BLaER1 (cell line): ENCODE measurements around the gene SFMBT1.

Experiments used
- H3K27ac ChIP-seq: shearing (Covaris generic); formaldehyde crosslinking; 2 replicates; pipeline ENCODE4 v1.8.1; 2022
- H3K27me3 ChIP-seq: shearing (Covaris generic); formaldehyde crosslinking; 2 replicates; pipeline ENCODE4 v1.8.1; 2022
- H3K36me3 ChIP-seq: shearing (Covaris generic); formaldehyde crosslinking; 2 replicates; pipeline ENCODE4 v1.8.1; 2022
- H3K4me1 ChIP-seq: shearing (Covaris generic); formaldehyde crosslinking; 2 replicates; pipeline ENCODE4 v1.8.1; 2022
- H3K4me2 ChIP-seq: shearing (Covaris generic); formaldehyde crosslinking; 2 replicates; pipeline ENCODE4 v1.8.1; 2022
- H3K4me3 ChIP-seq: shearing (Covaris generic); formaldehyde crosslinking; 2 replicates; pipeline ENCODE4 v1.8.1; 2022
- H3K9ac ChIP-seq: shearing (Covaris generic); formaldehyde crosslinking; 2 replicates; pipeline ENCODE4 v1.8.1; 2022
- H3K9me3 ChIP-seq: shearing (Covaris generic); formaldehyde crosslinking; 2 replicates; pipeline ENCODE4 v1.8.1; 2022
- H4K20me1 ChIP-seq: shearing (Covaris generic); formaldehyde crosslinking; 2 replicates; pipeline ENCODE4 v1.8.1; 2022
- Cebpa-rat ChIP-seq: shearing (Covaris generic); IDR thresholded peaks from 2 replicates; pipeline ENCODE4 v1.8.1; 2022

The SFMBT1 gene

GRCh38 chr3:53074366-53074696, 28.5 kb upstream of the SFMBT1 start:
- peaks cover 42% of the 10 kb centered on the region for H3K4me1 ChIP-seq
- peak overlapping the region; percentile 100 for H3K4me2 ChIP-seq
- H3K27me3 ChIP-seq = no peaks in the 10 kb centered on the region
- no peaks in the 10 kb centered on the region for H3K9me3 ChIP-seq
- H3K36me3 ChIP-seq = no peaks in the 10 kb centered on the region
- no peak overlapping the region for H3K9ac ChIP-seq
- 0 out of 2 replicates have a peak overlapping the region, but pooled peaks have one; percentile 85 for H3K27ac ChIP-seq
- no peaks in the 10 kb centered on the region for H4K20me1 ChIP-seq
- no peak overlapping the region for H3K4me3 ChIP-seq
- no peak for TF ChIP-seq Cebpa-rat

- peak overlapping the region; percentile 85 for H3K27ac ChIP-seq
- peak overlapping the region; percentile 79 for H3K9ac ChIP-seq
- peak overlapping the region; percentile 71 for H3K4me3 ChIP-seq
- H3K36me3 ChIP-seq = no peaks in the 10 kb centered on the region
- peaks cover 48% of the 10 kb centered on the region for H3K4me1 ChIP-seq
- peak overlapping the region; percentile 100 for H3K4me2 ChIP-seq
- H3K9me3 ChIP-seq = no peaks in the 10 kb centered on the region
- no peaks in the 10 kb centered on the region for H3K27me3 ChIP-seq
- TF ChIP-seq Cebpa-rat = no peak
- H4K20me1 ChIP-seq = no peaks in the 10 kb centered on the region
Observed at GRCh38 chr3:53073553-53074365, 27.9 kb upstream of the SFMBT1 start.

GRCh38 chr3:53072653-53073552, 27.0 kb upstream of the SFMBT1 start:
- no peaks in the 10 kb centered on the region for H3K27me3 ChIP-seq
- H3K9ac ChIP-seq = peak overlapping the region; percentile 79
- peak overlapping the region; percentile 100 for H3K4me2 ChIP-seq
- no peaks in the 10 kb centered on the region for H3K36me3 ChIP-seq
- peaks cover 56% of the 10 kb centered on the region for H3K4me1 ChIP-seq
- no peak for TF ChIP-seq Cebpa-rat
- peak overlapping the region; percentile 85 for H3K27ac ChIP-seq
- no peaks in the 10 kb centered on the region for H4K20me1 ChIP-seq
- H3K4me3 ChIP-seq = peak overlapping the region; percentile 71
- no peaks in the 10 kb centered on the region for H3K9me3 ChIP-seq

- no peaks in the 10 kb centered on the region for H3K36me3 ChIP-seq
- no peaks in the 10 kb centered on the region for H3K27me3 ChIP-seq
- H3K4me2 ChIP-seq = peak overlapping the region; percentile 100
- 0 out of 2 replicates have a peak overlapping the region, but pooled peaks have one; percentile 85 for H3K27ac ChIP-seq
- no peak for TF ChIP-seq Cebpa-rat
- H3K9me3 ChIP-seq = no peaks in the 10 kb centered on the region
- peaks cover 66% of the 10 kb centered on the region for H3K4me1 ChIP-seq
- H4K20me1 ChIP-seq = no peaks in the 10 kb centered on the region
- H3K9ac ChIP-seq = peak overlapping the region; percentile 79; the same call in 1 of the 2 replicates
- peak overlapping the region; percentile 71; the same call in 1 of the 2 replicates for H3K4me3 ChIP-seq
Observed at GRCh38 chr3:53071882-53072431, 26.1 kb upstream of the SFMBT1 start.

GRCh38 chr3:53069422-53070068, 23.7 kb upstream of the SFMBT1 start:
- no peaks in the 10 kb centered on the region for H3K36me3 ChIP-seq
- no peak for TF ChIP-seq Cebpa-rat
- no peak overlapping the region for H3K9ac ChIP-seq
- peak overlapping the region; percentile 5; the same call in 1 of the 2 replicates for H3K4me2 ChIP-seq
- no peaks in the 10 kb centered on the region for H3K9me3 ChIP-seq
- no peak overlapping the region for H3K4me3 ChIP-seq
- no peak overlapping the region for H3K27ac ChIP-seq
- H3K4me1 ChIP-seq = peaks cover 67% of the 10 kb centered on the region
- no peaks in the 10 kb centered on the region for H3K27me3 ChIP-seq
- H4K20me1 ChIP-seq = no peaks in the 10 kb centered on the region

GRCh38 chr3:53068176-53068575, 22.3 kb upstream of the SFMBT1 start:
- Histone ChIP-seq H3K36me3 (no peaks in the 10 kb centered on the region), H3K27me3 (no peaks in the 10 kb centered on the region), H3K4me2 (peak overlapping the region; percentile 49), H3K4me1 (peaks cover 53% of the 10 kb centered on the region), H3K9ac (no peak overlapping the region), H3K9me3 (no peaks in the 10 kb centered on the region), H4K20me1 (no peaks in the 10 kb centered on the region), H3K4me3 (no peak overlapping the region), H3K27ac (no peak overlapping the region)
- TF ChIP-seq Cebpa-rat = no peak

- TF ChIP-seq Cebpa-rat = no peak
- peak overlapping the region; percentile 49 for H3K4me2 ChIP-seq
Observed at GRCh38 chr3:53067567-53067966, 21.7 kb upstream of the SFMBT1 start.

GRCh38 chr3:53065841-53066480, 20.1 kb upstream of the SFMBT1 start:
- Histone ChIP-seq H3K4me1 (peaks cover 32% of the 10 kb centered on the region), H3K36me3 (no peaks in the 10 kb centered on the region), H3K4me3 (no peak overlapping the region), H3K9me3 (no peaks in the 10 kb centered on the region), H3K27ac (no peak overlapping the region), H3K9ac (no peak overlapping the region), H3K4me2 (no peak overlapping the region), H3K27me3 (no peaks in the 10 kb centered on the region), H4K20me1 (no peaks in the 10 kb centered on the region)
- no peak for TF ChIP-seq Cebpa-rat

More at GRCh38 chr3:53067567-53067966, 21.7 kb upstream of the SFMBT1 start:
- Histone ChIP-seq H3K9ac (no peak overlapping the region), H3K27ac (no peak overlapping the region), H3K36me3 (no peaks in the 10 kb centered on the region), H3K4me3 (no peak overlapping the region), H3K4me1 (peaks cover 47% of the 10 kb centered on the region), H3K9me3 (no peaks in the 10 kb centered on the region), H3K27me3 (no peaks in the 10 kb centered on the region), H4K20me1 (no peaks in the 10 kb centered on the region)

GRCh38 chr3:53062905-53063304, 17.0 kb upstream of the SFMBT1 start:
- peaks cover 12% of the 10 kb centered on the region for H3K4me1 ChIP-seq
- H3K9ac ChIP-seq = no peak overlapping the region
- H3K27me3 ChIP-seq = no peaks in the 10 kb centered on the region
- H3K4me3 ChIP-seq = no peak overlapping the region
- no peak for TF ChIP-seq Cebpa-rat
- no peaks in the 10 kb centered on the region for H4K20me1 ChIP-seq
- no peaks in the 10 kb centered on the region for H3K36me3 ChIP-seq
- no peak overlapping the region for H3K4me2 ChIP-seq
- no peak overlapping the region for H3K27ac ChIP-seq
- no peaks in the 10 kb centered on the region for H3K9me3 ChIP-seq
